A549 (cell line): ENCODE data around the gene SMTNL2. TPM values are rescaled to one million over a fixed set of nuclear protein-coding genes. Genes with fewer than 3 reads are reported as not detected.
A peak's percentile ranks its signal among the peaks of the same experiment; 100 is the strongest.

ENCODE experiments used
- ATAC-seq, 2 experiments: fragments of 200-7000 bp in 1 of 2; fragments of >200 bp in 1 of 2; cut with Nextera tagmentation in 1 of 2; cut with Tn5 transposase in 1 of 2; 3 replicates each; pipeline versions ENCODE4 v1.8.0 to v1.9.1; 2018 to 2020; ENCODE audit warnings: mild to moderate bottlenecking in 1 of 2, moderate library complexity in 1 of 2
- CTCF ChIA-PET: fragments of 300-600 bp; sonication (Branson Sonifier 250); formaldehyde crosslinking; extraction: SDS; loops from one replicate; lab custom pipeline; 2021; ENCODE audit warnings: antibody characterized with exemption, inconsistent platforms; lab: Yijun Ruan, JAX
- POLR2A ChIA-PET: fragments of 350-600 bp; formaldehyde crosslinking; extraction: SDS; loops from one replicate; lab custom pipeline; 2021; ENCODE audit warnings: antibody characterized with exemption, inconsistent platforms; lab: Yijun Ruan, JAX
- DNase-seq, 2 experiments: peaks; one replicate each; pipeline versions ENCODE4 v3.0.0 to v3.0.0-alpha.2; 2011 to 2016; ENCODE audit warnings: low read depth in 1 of 2, low spot score in 1 of 2
- FAIRE-seq: peaks from 2 replicates; lab custom pipeline; 2011; peaks lifted over from hg19 to GRCh38; lab: Jason Lieb, UNC
- H3K27ac ChIP-seq, 2 experiments: fragments of >200 bp; sonication (Bioruptor Twin); formaldehyde crosslinking; 3 replicates each; pipeline ENCODE4 v1.5.1; 2016 to 2017
- H3K4me1 ChIP-seq: fragments of >200 bp; sonication (Bioruptor Twin); formaldehyde crosslinking; 3 replicates; pipeline ENCODE4 v1.6.1; 2016
- H3K4me2 ChIP-seq: fragments of >200 bp; sonication (Bioruptor Twin); formaldehyde crosslinking; 3 replicates; pipeline ENCODE4 v1.6.1; 2016
- H3K4me3 ChIP-seq: fragments of >200 bp; sonication (Bioruptor Twin); formaldehyde crosslinking; 3 replicates; pipeline ENCODE4 v1.5.1; 2016
- H3K9me3 ChIP-seq: fragments of >200 bp; sonication (Bioruptor Twin); formaldehyde crosslinking; 3 replicates; pipeline ENCODE4 v1.6.1; 2016
- BHLHE40 ChIP-seq: IDR thresholded peaks from 2 replicates; pipeline ENCODE4 v1.6.1; 2012; ENCODE audit warnings: low read depth, low read length, inconsistent platforms
- CBX2 ChIP-seq: fragments of 200-600 bp; sonication (generic); IDR thresholded peaks from 2 replicates; pipeline ENCODE4 v1.6.1; 2016; ENCODE audit warnings: low read depth, mild to moderate bottlenecking, borderline replicate concordance
- CBX8 ChIP-seq: fragments of 200-600 bp; sonication (generic); IDR thresholded peaks from 2 replicates; pipeline ENCODE4 v1.6.1; 2016
- E2F6 ChIP-seq: IDR thresholded peaks from 2 replicates; pipeline ENCODE4 v1.6.1; 2012; ENCODE audit warnings: low read depth, borderline replicate concordance
- EP300 ChIP-seq, 2 experiments: fragments of >200 bp; sonication (Bioruptor Twin); formaldehyde crosslinking; IDR thresholded peaks; 2 replicates in 1 of 2; 3 replicates in 1 of 2; pipeline ENCODE4 v1.6.1; 2016 to 2017
- FOSB ChIP-seq: fragments of 250-450 bp; sonication (Bioruptor Pico); IDR thresholded peaks from 2 replicates; pipeline ENCODE4 v1.5.0; 2020; ENCODE audit warnings: mild to moderate bottlenecking, moderate library complexity
- FOSL2 ChIP-seq, 2 experiments: fragments of 450-650 bp in 1 of 2; fragments of >200 bp in 1 of 2; sonication (Bioruptor Twin) in 1 of 2; formaldehyde crosslinking; IDR thresholded peaks; 2 replicates each; pipeline versions ENCODE4 v1.5.0 to v1.6.1; 2016 to 2020; ENCODE audit warnings: mild to moderate bottlenecking in 1 of 2, moderate library complexity in 1 of 2
- FOXS1 ChIP-seq: fragments of 250-450 bp; sonication (Bioruptor Pico); IDR thresholded peaks from 2 replicates; pipeline ENCODE4 v1.5.0; 2020; ENCODE audit warnings: mild to moderate bottlenecking, moderate library complexity
- HEYL ChIP-seq: fragments of 250-450 bp; sonication (Bioruptor Pico); IDR thresholded peaks from 2 replicates; pipeline ENCODE4 v1.8.0; 2021; ENCODE audit warnings: mild to moderate bottlenecking, moderate library complexity
- HOXB13 ChIP-seq: fragments of 250-450 bp; sonication (Bioruptor Pico); IDR thresholded peaks from 2 replicates; pipeline ENCODE4 v1.5.0; 2020; ENCODE audit warnings: low read depth, mild to moderate bottlenecking, moderate library complexity
- HOXB5 ChIP-seq: fragments of 250-450 bp; sonication (Bioruptor Pico); IDR thresholded peaks from 2 replicates; pipeline ENCODE4 v1.5.0; 2020; ENCODE audit warnings: mild to moderate bottlenecking, moderate library complexity
- JUN ChIP-seq, 2 experiments: fragments of >200 bp; sonication (Bioruptor Twin); formaldehyde crosslinking; IDR thresholded peaks; 2 replicates in 1 of 2; 3 replicates in 1 of 2; pipeline ENCODE4 v1.6.1; 2016 to 2017
- KDM5A ChIP-seq: fragments of 200-600 bp; sonication (generic); IDR thresholded peaks from 2 replicates; pipeline ENCODE4 v1.6.1; 2016; ENCODE audit warnings: antibody characterized with exemption, mild to moderate bottlenecking
- MYC ChIP-seq: IDR thresholded peaks from 2 replicates; pipeline ENCODE4 v1.6.1; 2012; ENCODE audit warnings: mild to moderate bottlenecking, inconsistent platforms, low read length, improper control_type of control experiment, borderline replicate concordance
- NPAS2 ChIP-seq: fragments of 250-450 bp; sonication (Bioruptor Pico); IDR thresholded peaks from 2 replicates; pipeline ENCODE4 v1.8.0; 2022; ENCODE audit warnings: mild to moderate bottlenecking, moderate library complexity, borderline replicate concordance
- PBX3 ChIP-seq: IDR thresholded peaks from 2 replicates; pipeline ENCODE4 v1.6.1; 2012
- PHF8 ChIP-seq: fragments of 200-600 bp; sonication (generic); IDR thresholded peaks from 2 replicates; pipeline ENCODE4 v1.6.1; 2016; ENCODE audit warnings: low read depth, mild to moderate bottlenecking, antibody characterized with exemption, moderate library complexity, borderline replicate concordance
- POLR2A ChIP-seq: IDR thresholded peaks from 2 replicates; pipeline ENCODE4 v1.6.1; 2012; ENCODE audit warnings: mild to moderate bottlenecking, low read length
- RAD21 ChIP-seq, 2 experiments: fragments of >200 bp in 1 of 2; sonication (Bioruptor Twin) in 1 of 2; formaldehyde crosslinking in 1 of 2; IDR thresholded peaks in 1 of 2; conservative IDR thresholded peaks in 1 of 2; 2 replicates in 1 of 2; 3 replicates in 1 of 2; pipeline ENCODE4 v1.6.1; 2012 to 2018; ENCODE audit warnings: inconsistent platforms in 1 of 2
- RFX5 ChIP-seq: fragments of 450-650 bp; IDR thresholded peaks from 2 replicates; pipeline ENCODE4 v1.7.1; 2014; ENCODE audit warnings: antibody characterized with exemption, mild to moderate bottlenecking, moderate library complexity
- TFCP2L1 ChIP-seq: fragments of 250-450 bp; sonication (Bioruptor Pico); IDR thresholded peaks from 2 replicates; pipeline ENCODE4 v1.5.0; 2021; ENCODE audit warnings: mild to moderate bottlenecking
- TP53 ChIP-seq: fragments of 250-450 bp; sonication (Bioruptor Pico); IDR thresholded peaks from 2 replicates; pipeline ENCODE4 v1.5.0; 2021; ENCODE audit warnings: mild to moderate bottlenecking, moderate library complexity
- USF2 ChIP-seq: fragments of 450-650 bp; IDR thresholded peaks from 2 replicates; pipeline ENCODE4 v1.6.1; 2014; ENCODE audit warnings: antibody characterized with exemption
- ZNF302 ChIP-seq: fragments of 250-450 bp; sonication (Bioruptor Pico); IDR thresholded peaks from 2 replicates; pipeline ENCODE4 v1.9.0; 2021; ENCODE audit warnings: inconsistent platforms, mild to moderate bottlenecking, moderate library complexity
- ZSCAN20 ChIP-seq: fragments of 250-450 bp; sonication (Bioruptor Pico); IDR thresholded peaks from 2 replicates; pipeline ENCODE4 v1.8.0; 2022; ENCODE audit warnings: mild to moderate bottlenecking, moderate library complexity
- WGBS: methylation state at CpG from one replicate; pipeline ENCODE4 v1.1.6; 2017; ENCODE audit errors: missing lambda C conversion rate; 5-methylcytosine and 5-hydroxymethylcytosine counted together
- polyA plus RNA-seq, 4 experiments: library from polyadenylated mRNA; depleted of rRNA in 3 of 4; stranded (reverse); fragments of >200 nt; fragmentation: RNase III in 1 of 4; extraction: RNeasy Plus Mini Kit Qiagen cat#74134 plus additional on column Dnase treatment in 1 of 4; gene quantifications; 2 replicates in 3 of 4; 3 replicates in 1 of 4; pipeline ENCODE4 v1.2.3, GENCODE V29; 2011 to 2017
- TF ChIP-seq, protein P1 (sequence below): fragments of 150-350 bp; IDR thresholded peaks from 2 replicates; pipeline ENCODE4 v1.6.1; 2014; ENCODE audit warnings: low read depth, mild to moderate bottlenecking, low read length
- TF ChIP-seq, protein P2 (sequence below): fragments of 200-600 bp; sonication (generic); IDR thresholded peaks from 2 replicates; pipeline ENCODE4 v1.6.1; 2016; ENCODE audit warnings: antibody characterized with exemption, mild to moderate bottlenecking, moderate library complexity
- TF ChIP-seq, protein P3 (sequence below): fragments of >200 bp; sonication (Bioruptor Twin); formaldehyde crosslinking; IDR thresholded peaks from 3 replicates; pipeline ENCODE4 v1.6.1; 2016
- TF ChIP-seq, protein P4 (sequence below): fragments of >200 bp; sonication (Bioruptor Twin); formaldehyde crosslinking; IDR thresholded peaks from 2 replicates; pipeline ENCODE4 v1.6.1; 2016
- TF ChIP-seq, protein P5 (sequence below): IDR thresholded peaks from 2 replicates; pipeline ENCODE4 v1.6.1; 2012

The SMTNL2 gene
- polyA plus RNA-seq, 2 of the 4 experiments (the other 2 are of a cell fraction) = 0.05 to 0.06 TPM

- 2% methylated on average over 44 of the region's 69 CpGs for WGBS
- Histone ChIP-seq H3K4me1 (peaks cover 16% of the 10 kb centered on the region), H3K9me3 (no peaks in the 10 kb centered on the region), H3K27ac (peak within 1 kb of the TSS; percentile 84 to 89), H3K4me3 (peak within 1 kb of the TSS; percentile 92), H3K4me2 (peak within 1 kb of the TSS; percentile 87)
- ATAC-seq (peak; percentile 92 to 97), DNase-seq (peak; percentile 97 to 100), FAIRE-seq (peak; percentile 94)
- CTCF ChIA-PET = interaction anchor here (1.0 to 5.9 kb wide), 5 partner anchors 11 to 62 kb away, joined by 3 to 78 read pairs (median 4); no protein-coding TSS in a partner anchor
- POLR2A ChIA-PET = interaction anchor here (0.6 to 2.3 kb wide), 11 partner anchors 10 to 181 kb away, joined by 3 to 13 read pairs (median 5); partner anchors contain the start of gene SPNS2
- TF ChIP-seq EP300 (IDR thresholded peaks at IDR 0.05) (no peak), FOXS1 (CRISPR knock-in tag) (no peak), KDM5A (0 out of 2 replicates have a peak, but pooled peaks have one; percentile 27), POLR2A (peak; percentile 91), NPAS2 (no peak), E2F6 (peak; percentile 93), HOXB5 (CRISPR knock-in tag) (0 out of 2 replicates have a peak, but pooled peaks have one; percentile 49), RAD21 (conservative IDR thresholded peaks at IDR 0.05 in 1 of 2, IDR thresholded peaks at IDR 0.05 in 1 of 2) (no peak), HOXB13 (CRISPR knock-in tag) (peak; percentile 47; the same call in 1 of the 2 replicates), TP53 (CRISPR knock-in tag) (no peak), PHF8 (peak; percentile 80), PBX3 (0 out of 2 replicates have a peak, but pooled peaks have one; percentile 44), ZNF302 (CRISPR knock-in tag) (no peak), CBX8 (no peak), BHLHE40 (no peak), CBX2 (no peak), USF2 (peak; percentile 55; the same call in 1 of the 2 replicates), FOSB (CRISPR knock-in tag) (no peak), HEYL (CRISPR knock-in tag) (no peak), MYC (peak; percentile 70), JUN (IDR thresholded peaks at IDR 0.05) (peak; percentile 78 to 97; a peak in 4 of 5 replicates), FOSL2 (IDR thresholded peaks at IDR 0.05) (no peak), FOSL2 (CRISPR knock-in tag; IDR thresholded peaks at IDR 0.05) (no peak), RFX5 (no peak), TFCP2L1 (CRISPR knock-in tag) (0 out of 2 replicates have a peak, but pooled peaks have one; percentile 10), ZSCAN20 (CRISPR knock-in tag) (no peak)
- TF ChIP-seq, protein P1, sequence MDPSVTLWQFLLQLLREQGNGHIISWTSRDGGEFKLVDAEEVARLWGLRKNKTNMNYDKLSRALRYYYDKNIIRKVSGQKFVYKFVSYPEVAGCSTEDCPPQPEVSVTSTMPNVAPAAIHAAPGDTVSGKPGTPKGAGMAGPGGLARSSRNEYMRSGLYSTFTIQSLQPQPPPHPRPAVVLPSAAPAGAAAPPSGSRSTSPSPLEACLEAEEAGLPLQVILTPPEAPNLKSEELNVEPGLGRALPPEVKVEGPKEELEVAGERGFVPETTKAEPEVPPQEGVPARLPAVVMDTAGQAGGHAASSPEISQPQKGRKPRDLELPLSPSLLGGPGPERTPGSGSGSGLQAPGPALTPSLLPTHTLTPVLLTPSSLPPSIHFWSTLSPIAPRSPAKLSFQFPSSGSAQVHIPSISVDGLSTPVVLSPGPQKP = no peak
- TF ChIP-seq, protein P2, sequence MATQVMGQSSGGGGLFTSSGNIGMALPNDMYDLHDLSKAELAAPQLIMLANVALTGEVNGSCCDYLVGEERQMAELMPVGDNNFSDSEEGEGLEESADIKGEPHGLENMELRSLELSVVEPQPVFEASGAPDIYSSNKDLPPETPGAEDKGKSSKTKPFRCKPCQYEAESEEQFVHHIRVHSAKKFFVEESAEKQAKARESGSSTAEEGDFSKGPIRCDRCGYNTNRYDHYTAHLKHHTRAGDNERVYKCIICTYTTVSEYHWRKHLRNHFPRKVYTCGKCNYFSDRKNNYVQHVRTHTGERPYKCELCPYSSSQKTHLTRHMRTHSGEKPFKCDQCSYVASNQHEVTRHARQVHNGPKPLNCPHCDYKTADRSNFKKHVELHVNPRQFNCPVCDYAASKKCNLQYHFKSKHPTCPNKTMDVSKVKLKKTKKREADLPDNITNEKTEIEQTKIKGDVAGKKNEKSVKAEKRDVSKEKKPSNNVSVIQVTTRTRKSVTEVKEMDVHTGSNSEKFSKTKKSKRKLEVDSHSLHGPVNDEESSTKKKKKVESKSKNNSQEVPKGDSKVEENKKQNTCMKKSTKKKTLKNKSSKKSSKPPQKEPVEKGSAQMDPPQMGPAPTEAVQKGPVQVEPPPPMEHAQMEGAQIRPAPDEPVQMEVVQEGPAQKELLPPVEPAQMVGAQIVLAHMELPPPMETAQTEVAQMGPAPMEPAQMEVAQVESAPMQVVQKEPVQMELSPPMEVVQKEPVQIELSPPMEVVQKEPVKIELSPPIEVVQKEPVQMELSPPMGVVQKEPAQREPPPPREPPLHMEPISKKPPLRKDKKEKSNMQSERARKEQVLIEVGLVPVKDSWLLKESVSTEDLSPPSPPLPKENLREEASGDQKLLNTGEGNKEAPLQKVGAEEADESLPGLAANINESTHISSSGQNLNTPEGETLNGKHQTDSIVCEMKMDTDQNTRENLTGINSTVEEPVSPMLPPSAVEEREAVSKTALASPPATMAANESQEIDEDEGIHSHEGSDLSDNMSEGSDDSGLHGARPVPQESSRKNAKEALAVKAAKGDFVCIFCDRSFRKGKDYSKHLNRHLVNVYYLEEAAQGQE = no peak; the same call in 1 of the 2 replicates
- TF ChIP-seq, protein P3, sequence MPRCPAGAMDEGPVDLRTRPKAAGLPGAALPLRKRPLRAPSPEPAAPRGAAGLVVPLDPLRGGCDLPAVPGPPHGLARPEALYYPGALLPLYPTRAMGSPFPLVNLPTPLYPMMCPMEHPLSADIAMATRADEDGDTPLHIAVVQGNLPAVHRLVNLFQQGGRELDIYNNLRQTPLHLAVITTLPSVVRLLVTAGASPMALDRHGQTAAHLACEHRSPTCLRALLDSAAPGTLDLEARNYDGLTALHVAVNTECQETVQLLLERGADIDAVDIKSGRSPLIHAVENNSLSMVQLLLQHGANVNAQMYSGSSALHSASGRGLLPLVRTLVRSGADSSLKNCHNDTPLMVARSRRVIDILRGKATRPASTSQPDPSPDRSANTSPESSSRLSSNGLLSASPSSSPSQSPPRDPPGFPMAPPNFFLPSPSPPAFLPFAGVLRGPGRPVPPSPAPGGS = peak; percentile 98
- TF ChIP-seq, protein P4, sequence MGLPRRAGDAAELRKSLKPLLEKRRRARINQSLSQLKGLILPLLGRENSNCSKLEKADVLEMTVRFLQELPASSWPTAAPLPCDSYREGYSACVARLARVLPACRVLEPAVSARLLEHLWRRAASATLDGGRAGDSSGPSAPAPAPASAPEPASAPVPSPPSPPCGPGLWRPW = no peak
- TF ChIP-seq, protein P5, sequence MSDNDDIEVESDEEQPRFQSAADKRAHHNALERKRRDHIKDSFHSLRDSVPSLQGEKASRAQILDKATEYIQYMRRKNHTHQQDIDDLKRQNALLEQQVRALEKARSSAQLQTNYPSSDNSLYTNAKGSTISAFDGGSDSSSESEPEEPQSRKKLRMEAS = peak; percentile 99
These were observed 29.1 kb upstream of the SMTNL2 start, which contains the start of gene MYBBP1A for GRCh38 chr17:4554997-4555799. MYBBP1A (minus strand) TSS chr17:4555384; CDS start chr17:4555324, 60 bp downstream.
